ENCODE data around the gene CCDC136. TPM values are rescaled to one million over a fixed set of nuclear protein-coding genes. Genes with fewer than 3 reads are reported as not detected.

CCDC136 gene
- total RNA-seq, 1 experiment from 2014 or later, result 11.1 TPM

DNA sequence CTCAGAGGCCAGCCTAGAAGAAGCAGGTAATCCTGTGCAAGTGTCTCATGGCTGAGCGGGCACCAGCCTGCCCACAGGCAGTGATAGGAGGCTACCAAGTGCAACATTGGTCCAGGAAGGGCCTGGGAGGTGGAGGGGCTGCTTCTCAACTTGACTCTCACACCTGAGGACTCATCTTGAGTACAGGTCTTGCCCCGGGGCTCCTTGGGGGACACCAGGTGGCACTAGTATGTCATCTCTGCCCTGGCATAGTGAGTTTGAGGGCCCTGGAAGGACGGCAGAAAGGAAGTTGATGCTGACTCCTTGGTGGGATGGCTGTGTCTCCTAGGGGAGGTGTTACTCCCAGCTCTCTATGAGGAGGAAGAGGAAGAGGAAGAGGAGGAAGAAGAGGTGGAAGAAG is 2.3 kb downstream of the CCDC136 start:
- ATAC-seq (no peak), DNase-seq (ENCODE audit: low read depth, low spot score) (no peak)
- TF ChIP-seq, protein P1, sequence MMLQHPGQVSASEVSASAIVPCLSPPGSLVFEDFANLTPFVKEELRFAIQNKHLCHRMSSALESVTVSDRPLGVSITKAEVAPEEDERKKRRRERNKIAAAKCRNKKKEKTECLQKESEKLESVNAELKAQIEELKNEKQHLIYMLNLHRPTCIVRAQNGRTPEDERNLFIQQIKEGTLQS (IDR thresholded peaks at IDR 0.05), result no peak
- TF ChIP-seq, protein P2, sequence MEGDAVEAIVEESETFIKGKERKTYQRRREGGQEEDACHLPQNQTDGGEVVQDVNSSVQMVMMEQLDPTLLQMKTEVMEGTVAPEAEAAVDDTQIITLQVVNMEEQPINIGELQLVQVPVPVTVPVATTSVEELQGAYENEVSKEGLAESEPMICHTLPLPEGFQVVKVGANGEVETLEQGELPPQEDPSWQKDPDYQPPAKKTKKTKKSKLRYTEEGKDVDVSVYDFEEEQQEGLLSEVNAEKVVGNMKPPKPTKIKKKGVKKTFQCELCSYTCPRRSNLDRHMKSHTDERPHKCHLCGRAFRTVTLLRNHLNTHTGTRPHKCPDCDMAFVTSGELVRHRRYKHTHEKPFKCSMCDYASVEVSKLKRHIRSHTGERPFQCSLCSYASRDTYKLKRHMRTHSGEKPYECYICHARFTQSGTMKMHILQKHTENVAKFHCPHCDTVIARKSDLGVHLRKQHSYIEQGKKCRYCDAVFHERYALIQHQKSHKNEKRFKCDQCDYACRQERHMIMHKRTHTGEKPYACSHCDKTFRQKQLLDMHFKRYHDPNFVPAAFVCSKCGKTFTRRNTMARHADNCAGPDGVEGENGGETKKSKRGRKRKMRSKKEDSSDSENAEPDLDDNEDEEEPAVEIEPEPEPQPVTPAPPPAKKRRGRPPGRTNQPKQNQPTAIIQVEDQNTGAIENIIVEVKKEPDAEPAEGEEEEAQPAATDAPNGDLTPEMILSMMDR (IDR thresholded peaks at IDR 0.05 in 2 of 3, conservative IDR thresholded peaks at IDR 0.05 in 1 of 3; ENCODE audit: borderline replicate concordance in 1 of 3, insufficient read depth in 1 of 3, low read depth in 2 of 3, low read length in 2 of 3), result peak; percentile 29 to 82 (median 31)
- TF ChIP-seq CEBPB (IDR thresholded peaks at IDR 0.05; ENCODE audit: low read depth) (no peak), RAD21 (IDR thresholded peaks at IDR 0.05; ENCODE audit: low read depth) (peak; percentile 85)
- H4K20me1 ChIP-seq (ENCODE audit: insufficient read depth), result no peaks in the 10 kb centered on the region
- peaks cover 0 to 6% of the 10 kb centered on the region in 2 experiments; a peak in 1 of 4 replicates for H3K4me1 ChIP-seq (ENCODE audit: control insufficient read depth in 1 of 2, insufficient read depth in 2 of 2, low read length in 2 of 2)
- intact Hi-C loops (cut with micrococcal nuclease), result loop anchor here (1.0 kb wide), 1 partner anchor 89 kb away; no protein-coding TSS in a partner anchor
- H3K9ac ChIP-seq (ENCODE audit: low read length), result no peak overlapping the region
- H3K9me2 ChIP-seq (ENCODE audit: insufficient read depth), result no peaks in the 10 kb centered on the region
- H2AFZ ChIP-seq (ENCODE audit: low read depth, low read length, poor library complexity, severe bottlenecking), result no peak overlapping the region
- H3K9me3 ChIP-seq (ENCODE audit: control insufficient read depth in 1 of 2, insufficient read depth in 1 of 2, low read depth in 1 of 2, low read length in 2 of 2), result no peaks in the 10 kb centered on the region
- H3K27me3 ChIP-seq (ENCODE audit: insufficient read depth, low read length), result no peaks in the 10 kb centered on the region
- RAD21 ChIA-PET (ENCODE audit: low non-redundant PET in 1 of 2, low total read pairs in 2 of 2, uncharacterized antibody in 2 of 2, unreplicated experiment in 2 of 2), result no interaction called here
- H3K27ac ChIP-seq (ENCODE audit: low read depth, low read length), result no peak overlapping the region
- CTCF ChIA-PET, result no interaction called here
- POLR2A ChIA-PET, result no interaction called here
- H3K79me2 ChIP-seq (ENCODE audit: insufficient read depth, low read length), result no peaks in the 10 kb centered on the region
- no peak overlapping the region for H3K4me2 ChIP-seq (ENCODE audit: low read length)
- BruUV-seq (replicated peaks), result no TSS peak
- no peaks in the 10 kb centered on the region for H3K36me3 ChIP-seq (ENCODE audit: control insufficient read depth in 1 of 2, insufficient read depth in 2 of 2, low read length in 2 of 2)
- H3K4me3 ChIP-seq (replicated peaks in 1 of 2; ENCODE audit: low read depth in 1 of 2, low read length in 2 of 2), result no peak overlapping the region

DNA sequence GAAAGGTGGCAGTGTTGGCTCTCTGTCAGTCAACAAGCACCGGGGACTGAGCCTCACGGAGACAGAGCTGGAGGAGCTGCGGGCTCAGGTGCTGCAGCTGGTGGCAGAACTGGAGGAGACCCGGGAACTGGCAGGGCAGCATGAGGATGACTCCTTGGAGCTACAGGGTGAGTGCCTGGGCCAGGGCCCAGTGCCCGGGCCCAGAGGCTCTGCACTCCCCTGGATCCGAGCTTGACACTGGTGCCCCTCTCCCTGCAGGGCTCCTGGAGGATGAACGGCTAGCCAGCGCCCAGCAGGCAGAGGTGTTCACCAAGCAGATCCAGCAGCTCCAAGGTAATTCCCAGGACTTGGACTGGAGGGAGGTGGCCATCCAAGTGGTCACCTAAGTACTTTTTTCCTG is 2.7 kb downstream of the CCDC136 start:
- intact Hi-C loops (cut with micrococcal nuclease), result loop anchor here (1.0 kb wide), 1 partner anchor 89 kb away; no protein-coding TSS in a partner anchor
- no peaks in the 10 kb centered on the region for H3K9me2 ChIP-seq (ENCODE audit: insufficient read depth)
- no peaks in the 10 kb centered on the region for H3K79me2 ChIP-seq (ENCODE audit: insufficient read depth, low read length)
- no peak for TF ChIP-seq ZFX (IDR thresholded peaks at IDR 0.05)
- TF ChIP-seq, protein P2 (IDR thresholded peaks at IDR 0.05 in 2 of 3, conservative IDR thresholded peaks at IDR 0.05 in 1 of 3; ENCODE audit: borderline replicate concordance in 1 of 3, insufficient read depth in 1 of 3, low read depth in 2 of 3, low read length in 2 of 3), result 0 out of 6 replicates have a peak, but pooled peaks of 1 of the 3 experiments have one; percentile 11
- no peak for TF ChIP-seq POLR2AphosphoS5 (IDR thresholded peaks at IDR 0.05; ENCODE audit: low read depth, low read length)
- TF ChIP-seq, protein P3, sequence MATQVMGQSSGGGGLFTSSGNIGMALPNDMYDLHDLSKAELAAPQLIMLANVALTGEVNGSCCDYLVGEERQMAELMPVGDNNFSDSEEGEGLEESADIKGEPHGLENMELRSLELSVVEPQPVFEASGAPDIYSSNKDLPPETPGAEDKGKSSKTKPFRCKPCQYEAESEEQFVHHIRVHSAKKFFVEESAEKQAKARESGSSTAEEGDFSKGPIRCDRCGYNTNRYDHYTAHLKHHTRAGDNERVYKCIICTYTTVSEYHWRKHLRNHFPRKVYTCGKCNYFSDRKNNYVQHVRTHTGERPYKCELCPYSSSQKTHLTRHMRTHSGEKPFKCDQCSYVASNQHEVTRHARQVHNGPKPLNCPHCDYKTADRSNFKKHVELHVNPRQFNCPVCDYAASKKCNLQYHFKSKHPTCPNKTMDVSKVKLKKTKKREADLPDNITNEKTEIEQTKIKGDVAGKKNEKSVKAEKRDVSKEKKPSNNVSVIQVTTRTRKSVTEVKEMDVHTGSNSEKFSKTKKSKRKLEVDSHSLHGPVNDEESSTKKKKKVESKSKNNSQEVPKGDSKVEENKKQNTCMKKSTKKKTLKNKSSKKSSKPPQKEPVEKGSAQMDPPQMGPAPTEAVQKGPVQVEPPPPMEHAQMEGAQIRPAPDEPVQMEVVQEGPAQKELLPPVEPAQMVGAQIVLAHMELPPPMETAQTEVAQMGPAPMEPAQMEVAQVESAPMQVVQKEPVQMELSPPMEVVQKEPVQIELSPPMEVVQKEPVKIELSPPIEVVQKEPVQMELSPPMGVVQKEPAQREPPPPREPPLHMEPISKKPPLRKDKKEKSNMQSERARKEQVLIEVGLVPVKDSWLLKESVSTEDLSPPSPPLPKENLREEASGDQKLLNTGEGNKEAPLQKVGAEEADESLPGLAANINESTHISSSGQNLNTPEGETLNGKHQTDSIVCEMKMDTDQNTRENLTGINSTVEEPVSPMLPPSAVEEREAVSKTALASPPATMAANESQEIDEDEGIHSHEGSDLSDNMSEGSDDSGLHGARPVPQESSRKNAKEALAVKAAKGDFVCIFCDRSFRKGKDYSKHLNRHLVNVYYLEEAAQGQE (IDR thresholded peaks at IDR 0.05; ENCODE audit: low read depth), result no peak
- no peak for TF ChIP-seq ZNF274 (IDR thresholded peaks at IDR 0.05; ENCODE audit: low read depth, low read length)
- no peak for TF ChIP-seq JUND (IDR thresholded peaks at IDR 0.05)
- no peak for TF ChIP-seq EZH2 (IDR thresholded peaks at IDR 0.05)
- POLR2A ChIA-PET, result no interaction called here
- no peak overlapping the region for H3K27ac ChIP-seq (ENCODE audit: low read depth, low read length)
- no peak for ATAC-seq
- CTCF ChIA-PET, result no interaction called here
- BruUV-seq (replicated peaks), result no TSS peak
- H3K27me3 ChIP-seq (ENCODE audit: insufficient read depth, low read length), result no peaks in the 10 kb centered on the region
- H3K9me3 ChIP-seq (ENCODE audit: control insufficient read depth in 1 of 2, insufficient read depth in 1 of 2, low read depth in 1 of 2, low read length in 2 of 2), result no peaks in the 10 kb centered on the region
- H3K4me2 ChIP-seq (ENCODE audit: low read length), result no peak overlapping the region
- RAD21 ChIA-PET (ENCODE audit: low non-redundant PET in 1 of 2, low total read pairs in 2 of 2, uncharacterized antibody in 2 of 2, unreplicated experiment in 2 of 2), result no interaction called here
- no peak overlapping the region for H3K4me3 ChIP-seq (replicated peaks in 1 of 2; ENCODE audit: low read depth in 1 of 2, low read length in 2 of 2)
- no peak overlapping the region for H2AFZ ChIP-seq (ENCODE audit: low read depth, low read length, poor library complexity, severe bottlenecking)
- H3K4me1 ChIP-seq (ENCODE audit: control insufficient read depth in 1 of 2, insufficient read depth in 2 of 2, low read length in 2 of 2), result peaks cover 0 to 6% of the 10 kb centered on the region in 2 experiments; a peak in 1 of 4 replicates
- no peaks in the 10 kb centered on the region for H4K20me1 ChIP-seq (ENCODE audit: insufficient read depth)
- no peak for DNase-seq (ENCODE audit: low read depth, low spot score)
- no peak overlapping the region for H3K9ac ChIP-seq (ENCODE audit: low read length)
- no peaks in the 10 kb centered on the region for H3K36me3 ChIP-seq (ENCODE audit: control insufficient read depth in 1 of 2, insufficient read depth in 2 of 2, low read length in 2 of 2)
